Mesendoderm (in vitro differentiated cells): ENCODE measurements around the gene LAMA2.

Experiments used
- DNase-seq: peaks from one replicate; pipeline ENCODE4 v3.0.0; 2013
- H2AK5ac ChIP-seq: 2 replicates; pipeline ENCODE4 v1.6.1; 2013; ENCODE audit warnings: low read length, inconsistent platforms
- H2BK120ac ChIP-seq: 2 replicates; pipeline ENCODE4 v1.6.1; 2013; ENCODE audit warnings: low read depth, mild to moderate bottlenecking, low read length, moderate library complexity, mixed read lengths
- H2BK15ac ChIP-seq: replicated peaks from 2 replicates; pipeline ENCODE4 v1.6.1; 2013; ENCODE audit warnings: low read depth, mild to moderate bottlenecking, moderate library complexity
- H2BK5ac ChIP-seq: 2 replicates; pipeline ENCODE4 v1.6.1; 2013; ENCODE audit warnings: low read length, inconsistent platforms
- H3K18ac ChIP-seq: 2 replicates; pipeline ENCODE4 v1.6.1; 2013; ENCODE audit warnings: mild to moderate bottlenecking, low read length, mixed read lengths
- H3K23ac ChIP-seq: one replicate; pipeline ENCODE4 v1.6.1; 2013; ENCODE audit warnings: low read length
- H3K27ac ChIP-seq: 2 replicates; pipeline ENCODE4 v1.5.1; 2013; ENCODE audit warnings: low read depth, mild to moderate bottlenecking, inconsistent platforms, low read length, moderate library complexity
- H3K27me3 ChIP-seq: 2 replicates; pipeline ENCODE4 v1.6.1; 2013; ENCODE audit warnings: low read length, control low read depth, mild to moderate bottlenecking, inconsistent platforms; ENCODE audit not compliant: insufficient read depth, poor library complexity
- H3K36me3 ChIP-seq: 2 replicates; pipeline ENCODE4 v1.6.1; 2013; ENCODE audit warnings: low read length, inconsistent platforms; ENCODE audit not compliant: control insufficient read depth, insufficient read depth
- H3K4ac ChIP-seq: one replicate; pipeline ENCODE4 v1.6.1; 2013; ENCODE audit warnings: low read depth, mild to moderate bottlenecking, low read length, moderate library complexity
- H3K4me1 ChIP-seq: 2 replicates; pipeline ENCODE4 v1.6.1; 2013; ENCODE audit warnings: low read depth, low read length, inconsistent platforms; ENCODE audit not compliant: control insufficient read depth
- H3K4me2 ChIP-seq: 2 replicates; pipeline ENCODE4 v1.6.1; 2013; ENCODE audit warnings: low read length
- H3K4me3 ChIP-seq: 2 replicates; pipeline ENCODE4 v1.5.1; 2013; ENCODE audit warnings: mild to moderate bottlenecking, low read length
- H3K56ac ChIP-seq: one replicate; pipeline ENCODE4 v1.6.1; 2013; ENCODE audit warnings: low read length
- H3K79me1 ChIP-seq: 2 replicates; pipeline ENCODE4 v1.6.1; 2013; ENCODE audit warnings: low read length, inconsistent platforms
- H3K79me2 ChIP-seq: 2 replicates; pipeline ENCODE4 v1.6.1; 2013; ENCODE audit warnings: mild to moderate bottlenecking, low read length; ENCODE audit not compliant: control insufficient read depth, insufficient read depth
- H3K9ac ChIP-seq: 2 replicates; pipeline ENCODE4 v1.6.1; 2013; ENCODE audit warnings: low read length, inconsistent platforms
- H4K5ac ChIP-seq: one replicate; pipeline ENCODE4 v1.6.1; 2013; ENCODE audit warnings: low read length
- H4K8ac ChIP-seq: one replicate; pipeline ENCODE4 v1.6.1; 2013; ENCODE audit warnings: low read depth, mild to moderate bottlenecking, control low read depth, low read length, moderate library complexity
- WGBS: extraction: QIAGEN DNeasy Blood & Tissue Kit; methylation state at CpG from one replicate; pipeline ENCODE4 v1.1.7; 2013; ENCODE audit warnings: low lambda C conversion rate, missing lambda C conversion rate; ENCODE audit not compliant: insufficient coverage; ENCODE audit errors: extremely low coverage; 5-methylcytosine and 5-hydroxymethylcytosine counted together

LAMA2 gene

DNA sequence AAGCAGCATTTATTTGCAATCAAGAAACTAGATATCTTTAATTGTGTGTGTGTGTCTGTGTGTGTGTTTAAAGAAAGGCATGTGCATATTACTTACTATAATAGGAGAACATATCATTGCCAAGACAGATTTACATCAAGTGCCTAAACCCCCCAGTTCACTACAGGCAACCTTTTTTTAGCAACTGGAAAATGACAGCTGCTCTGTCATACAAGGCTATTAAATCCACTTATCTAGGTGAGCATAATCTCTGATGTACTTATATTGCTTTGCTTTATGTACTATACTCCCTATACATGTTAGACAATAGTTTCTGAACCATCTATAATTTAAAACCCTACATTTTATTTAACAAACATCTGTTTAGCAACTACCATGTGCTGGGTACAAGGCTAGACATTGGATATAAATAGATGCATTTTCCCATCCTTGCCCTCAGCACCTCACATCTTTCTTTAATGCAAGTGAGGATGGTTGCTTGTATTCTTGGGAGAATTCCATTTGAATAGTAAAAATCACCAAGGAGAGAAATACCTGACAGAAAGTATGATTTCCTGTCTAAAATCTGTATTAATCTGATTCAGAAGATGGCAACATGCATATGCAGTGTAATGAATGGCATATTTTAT is 398.3 kb downstream of the LAMA2 start:
- Histone ChIP-seq H2BK5ac (no peak overlapping the region), H4K5ac (no peak overlapping the region), H4K8ac (no peak overlapping the region), H3K4ac (no peak overlapping the region), H2BK120ac (no peak overlapping the region), H3K27me3 (no peaks in the 10 kb centered on the region), H2AK5ac (no peak overlapping the region), H3K18ac (no peak overlapping the region), H2BK15ac (no peak overlapping the region), H3K27ac (no peak overlapping the region), H3K4me2 (no peak overlapping the region), H3K4me1 (no peaks in the 10 kb centered on the region), H3K4me3 (no peak overlapping the region), H3K23ac (no peak overlapping the region), H3K56ac (no peak overlapping the region), H3K9ac (no peak overlapping the region), H3K79me1 (no peaks in the 10 kb centered on the region), H3K79me2 (no peaks in the 10 kb centered on the region), H3K36me3 (no peaks in the 10 kb centered on the region)
- DNase-seq, result no peak

GRCh38 chr6:129282019-129282418 is 399.1 kb downstream of the LAMA2 start:
- Histone ChIP-seq H2BK15ac (no peak overlapping the region), H2BK5ac (no peak overlapping the region), H3K27ac (no peak overlapping the region), H3K4me2 (no peak overlapping the region), H3K18ac (no peak overlapping the region), H3K23ac (no peak overlapping the region), H2BK120ac (no peak overlapping the region), H3K4ac (no peak overlapping the region), H3K9ac (no peak overlapping the region), H3K4me3 (no peak overlapping the region), H3K56ac (no peak overlapping the region), H3K79me1 (no peaks in the 10 kb centered on the region), H3K79me2 (no peaks in the 10 kb centered on the region), H3K27me3 (no peaks in the 10 kb centered on the region), H3K4me1 (no peaks in the 10 kb centered on the region), H4K5ac (no peak overlapping the region), H4K8ac (no peak overlapping the region), H3K36me3 (no peaks in the 10 kb centered on the region), H2AK5ac (no peak overlapping the region)
- DNase-seq, result no peak

DNA sequence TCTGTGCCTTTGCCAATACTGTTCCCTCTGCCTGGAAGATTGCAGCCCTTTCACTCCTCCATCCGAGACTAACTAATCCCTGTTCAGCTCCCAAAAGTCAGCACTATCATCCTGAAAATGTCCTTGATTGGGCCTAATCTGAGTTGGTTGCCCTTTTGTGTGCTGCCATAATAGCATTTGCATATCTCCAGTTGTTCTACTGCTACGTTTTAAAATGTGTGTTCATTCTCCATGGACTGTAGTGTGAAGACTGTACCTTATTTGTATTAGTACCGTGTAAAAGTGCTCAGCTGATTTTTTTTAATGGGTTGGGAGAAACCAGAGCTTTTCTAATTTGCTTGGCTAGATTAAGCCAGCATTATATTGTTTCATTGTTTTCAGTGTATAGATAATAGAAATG is 401.3 kb downstream of the LAMA2 start:
- WGBS, result no CpG with 5 or more reads among the region's 3 CpGs
- H3K4ac ChIP-seq, result no peak overlapping the region
- no peak overlapping the region for H2BK15ac ChIP-seq
- H3K36me3 ChIP-seq, result no peaks in the 10 kb centered on the region
- H3K4me3 ChIP-seq, result no peak overlapping the region
- no peak overlapping the region for H3K4me2 ChIP-seq
- H3K4me1 ChIP-seq, result no peaks in the 10 kb centered on the region
- H4K5ac ChIP-seq, result no peak overlapping the region
- no peaks in the 10 kb centered on the region for H3K79me2 ChIP-seq
- H2BK5ac ChIP-seq, result no peak overlapping the region
- no peak overlapping the region for H2AK5ac ChIP-seq
- no peak overlapping the region for H3K56ac ChIP-seq
- H4K8ac ChIP-seq, result no peak overlapping the region
- no peak overlapping the region for H3K9ac ChIP-seq
- no peak for DNase-seq
- H3K18ac ChIP-seq, result no peak overlapping the region
- no peak overlapping the region for H3K27ac ChIP-seq
- no peak overlapping the region for H2BK120ac ChIP-seq
- no peaks in the 10 kb centered on the region for H3K27me3 ChIP-seq
- H3K79me1 ChIP-seq, result no peaks in the 10 kb centered on the region
- H3K23ac ChIP-seq, result no peak overlapping the region

- H3K9ac ChIP-seq, result no peak overlapping the region
- H3K36me3 ChIP-seq, result no peaks in the 10 kb centered on the region
- no peaks in the 10 kb centered on the region for H3K79me1 ChIP-seq
- H3K23ac ChIP-seq, result no peak overlapping the region
- no peak overlapping the region for H3K27ac ChIP-seq
- no peak overlapping the region for H3K4ac ChIP-seq
- no peak overlapping the region for H2BK15ac ChIP-seq
- no peak overlapping the region for H3K56ac ChIP-seq
- H2AK5ac ChIP-seq, result no peak overlapping the region
- no peak overlapping the region for H4K8ac ChIP-seq
- H3K79me2 ChIP-seq, result no peaks in the 10 kb centered on the region
- DNase-seq, result no peak
- H3K27me3 ChIP-seq, result no peaks in the 10 kb centered on the region
- H4K5ac ChIP-seq, result no peak overlapping the region
- H3K4me2 ChIP-seq, result no peak overlapping the region
- WGBS, result no CpG with 5 or more reads among the region's 7 CpGs
- no peaks in the 10 kb centered on the region for H3K4me1 ChIP-seq
- no peak overlapping the region for H2BK120ac ChIP-seq
- H3K4me3 ChIP-seq, result no peak overlapping the region
- H2BK5ac ChIP-seq, result no peak overlapping the region
- no peak overlapping the region for H3K18ac ChIP-seq
These were observed 404.6 kb downstream of the LAMA2 start for GRCh38 chr6:129287231-129288177.

- H3K36me3 ChIP-seq, result no peaks in the 10 kb centered on the region
These were observed 406.5 kb downstream of the LAMA2 start for GRCh38 chr6:129289442-129289841.

More at GRCh38 chr6:129289442-129289841, 406.5 kb downstream of the LAMA2 start:
- no peak overlapping the region for H4K5ac ChIP-seq
- no peaks in the 10 kb centered on the region for H3K27me3 ChIP-seq
- no peak overlapping the region for H3K9ac ChIP-seq
- H4K8ac ChIP-seq, result no peak overlapping the region
- H3K79me1 ChIP-seq, result no peaks in the 10 kb centered on the region
- no peak overlapping the region for H3K18ac ChIP-seq
- H3K4me1 ChIP-seq, result no peaks in the 10 kb centered on the region
- no peak overlapping the region for H3K4me2 ChIP-seq
- no peak overlapping the region for H3K27ac ChIP-seq
- no peak for DNase-seq
- WGBS, result no CpG with 5 or more reads among the region's 1 CpG
- H3K56ac ChIP-seq, result no peak overlapping the region
- no peak overlapping the region for H2BK15ac ChIP-seq
- H3K4ac ChIP-seq, result no peak overlapping the region
- H2AK5ac ChIP-seq, result no peak overlapping the region
- H3K23ac ChIP-seq, result no peak overlapping the region
- no peak overlapping the region for H2BK120ac ChIP-seq
- H3K79me2 ChIP-seq, result no peaks in the 10 kb centered on the region
- H3K4me3 ChIP-seq, result no peak overlapping the region
- no peak overlapping the region for H2BK5ac ChIP-seq
